T-helper 1 cell treated with Interleukin-12 subunit alpha and Interleukin-12 subunit beta and Interleukin-4 antibody, amounts not matched to agents 30 ng/mL and 1 ng/mL, for 36 hours (primary cell): Measurements from ENCODE around the gene CLK1. TPM values are rescaled to one million over a fixed set of nuclear protein-coding genes. Genes with fewer than 3 reads are reported as not detected.

ENCODE experiments used
- intact Hi-C: fragments of 100-400 bp; cut with micrococcal nuclease; formaldehyde crosslinking; loops from one replicate; pipeline ENCODE4 v1.15.1; 2024
- total RNA-seq: library from RNA; stranded (reverse); gene quantifications from 2 replicates; pipeline ENCODE4 v1.2.3, GENCODE V29; 2022

The CLK1 gene
- 111 and 115 TPM in 2 replicates for total RNA-seq

GRCh38 chr2:200864176-200865034 lies at the start of gene CLK1:
Gene CLK1, minus strand, starts transcription at chr2:200864658. Its CDS starts 2,796 bp downstream, at chr2:200861862.
- intact Hi-C loops: loop anchor here (1.0 to 5.0 kb wide), 17 partner anchors 25 to 1401 kb away; partner anchors contain the start of genes BZW1, C2orf69, HYCC2 and KCTD18

DNA sequence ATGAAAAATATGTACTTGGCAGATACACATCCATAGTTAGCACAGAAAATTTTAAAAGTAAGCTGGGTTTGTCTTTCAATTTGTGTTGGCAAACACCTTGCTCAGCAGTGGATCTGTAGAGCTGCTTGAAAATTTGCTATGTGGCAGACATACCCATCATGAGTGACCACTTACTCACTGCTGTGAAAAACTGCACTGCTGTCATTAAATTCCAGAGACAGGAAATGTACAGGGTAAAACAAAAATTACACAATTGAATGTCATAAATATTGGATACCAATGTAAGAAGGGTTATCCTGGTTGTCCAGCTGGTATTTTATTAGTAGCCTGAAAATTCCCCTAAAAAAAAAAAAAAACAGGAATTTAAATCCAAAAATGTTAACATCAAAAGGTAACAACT lies 49.2 kb upstream of the CLK1 start:
- intact Hi-C loops: no loop called here

GRCh38 chr2:200909958-200910357 lies 45.5 kb upstream of the CLK1 start:
- intact Hi-C loops: no loop called here

- intact Hi-C loops: loop anchor here (1.0 kb wide), 4 partner anchors 166 to 327 kb away; partner anchors contain the start of gene HYCC2
Observed at GRCh38 chr2:200905618-200906296, 41.3 kb upstream of the CLK1 start.

GRCh38 chr2:200901459-200902072 lies 37.1 kb upstream of the CLK1 start:
- intact Hi-C loops: loop anchor here (1.0 to 5.0 kb wide), 13 partner anchors 12 to 1366 kb away; partner anchors contain the start of genes CASP10, NIF3L1, NOP58 and ORC2

DNA sequence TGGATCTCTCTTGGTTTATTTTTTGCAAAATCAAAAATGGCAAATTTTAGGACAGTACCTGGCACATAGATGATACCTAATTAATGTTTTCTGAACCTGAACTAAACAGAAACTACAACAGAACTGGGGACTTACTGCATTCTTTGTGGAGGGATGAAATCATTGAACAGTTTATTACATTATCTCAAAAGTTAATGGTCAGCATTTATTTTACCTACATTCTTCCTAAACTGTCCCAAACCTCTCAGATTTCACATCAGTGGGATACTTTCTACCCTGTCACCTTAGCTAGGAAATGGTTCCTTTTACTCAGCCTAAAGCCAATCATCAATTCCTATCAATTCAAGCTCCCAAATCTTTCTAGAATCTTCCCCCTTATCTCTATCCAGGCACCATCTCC lies 35.0 kb upstream of the CLK1 start:
- intact Hi-C loops: no loop called here

- intact Hi-C loops: loop anchor here (1.0 to 5.0 kb wide), 18 partner anchors 11 to 1376 kb away; partner anchors contain the start of genes BZW1, CASP10, CFLAR and CLK1
Observed at GRCh38 chr2:200888704-200889625, 24.5 kb upstream of the CLK1 start, which contains the start of the genes NIF3L1 and PPIL3. Gene NIF3L1, plus strand, starts transcription at chr2:200889371. Its CDS starts 2,573 bp downstream, at chr2:200891944. Gene PPIL3, minus strand, starts transcription at chr2:200889077. Its CDS starts 1,462 bp downstream, at chr2:200887615.

DNA sequence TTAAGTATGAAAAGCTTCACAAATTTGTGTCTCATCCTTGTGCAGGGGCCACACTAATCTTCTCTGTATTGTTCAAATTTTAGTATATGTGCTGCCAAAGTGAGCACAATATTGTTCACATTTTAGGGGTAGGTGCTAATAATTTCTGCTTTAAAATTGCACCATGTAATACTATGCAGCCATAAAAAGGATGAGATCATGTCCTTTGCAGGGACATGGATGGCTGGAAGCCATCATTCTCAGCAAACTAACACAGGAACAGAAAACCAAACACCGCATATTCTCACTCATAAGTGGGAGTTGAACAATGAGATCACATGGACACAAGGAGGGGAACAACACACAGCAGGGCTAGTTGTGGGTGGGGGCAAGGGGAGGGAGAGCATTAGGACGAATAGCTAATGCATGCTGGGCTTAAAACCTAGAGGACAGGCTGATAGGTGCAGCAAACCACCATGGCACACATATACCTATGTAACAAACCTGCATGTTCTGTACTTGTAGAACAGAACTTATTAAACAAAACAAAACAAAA lies 17.3 kb upstream of the CLK1 start:
- intact Hi-C loops: loop anchor here (2.0 kb wide), 1 partner anchor 507 kb away; no protein-coding TSS in a partner anchor

GRCh38 chr2:200878289-200878880 lies 13.9 kb upstream of the CLK1 start:
- intact Hi-C loops: loop anchor here (1.0 kb wide), 1 partner anchor 10 kb away; no protein-coding TSS in a partner anchor

DNA sequence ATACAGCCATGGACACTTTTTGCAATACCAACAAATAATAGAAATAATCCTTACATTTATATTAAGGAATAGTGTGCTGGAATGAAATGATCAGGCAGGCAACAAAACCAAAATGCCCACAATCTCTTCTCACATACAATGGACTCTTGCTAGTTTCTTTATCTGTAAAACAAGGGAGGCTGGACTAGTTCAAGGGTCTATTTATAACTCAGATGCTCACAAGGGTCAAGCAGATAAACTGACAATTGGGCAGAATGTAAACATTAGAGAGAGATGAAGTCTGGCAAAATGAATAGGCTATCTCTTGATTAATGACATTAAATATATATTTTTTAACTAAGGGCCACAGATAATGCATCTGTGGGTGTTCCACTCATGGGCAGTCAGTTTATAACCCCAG lies 13.0 kb upstream of the CLK1 start:
- intact Hi-C loops: no loop called here

DNA sequence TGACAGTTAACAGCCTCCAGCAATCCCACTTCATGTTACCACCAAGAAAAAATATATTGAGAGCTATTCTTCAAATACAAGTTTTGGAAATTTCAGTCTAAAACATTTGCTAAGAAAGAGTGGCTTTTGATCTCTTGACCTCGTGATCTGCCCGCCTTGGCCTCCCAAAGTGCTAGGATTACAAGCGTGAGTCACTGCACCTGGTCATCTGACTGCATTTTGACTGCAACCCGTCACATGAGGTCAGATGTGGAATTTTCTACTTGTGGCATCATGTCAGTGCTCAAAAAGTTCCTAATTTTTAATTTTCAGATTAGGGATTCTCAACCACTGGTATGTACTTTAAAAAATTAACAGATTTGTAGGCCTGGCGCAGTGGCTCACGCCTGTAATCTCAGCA lies 9.1 kb upstream of the CLK1 start:
- intact Hi-C loops: no loop called here

- intact Hi-C loops: no loop called here
Observed at GRCh38 chr2:200871151-200871550, 6.7 kb upstream of the CLK1 start.

DNA sequence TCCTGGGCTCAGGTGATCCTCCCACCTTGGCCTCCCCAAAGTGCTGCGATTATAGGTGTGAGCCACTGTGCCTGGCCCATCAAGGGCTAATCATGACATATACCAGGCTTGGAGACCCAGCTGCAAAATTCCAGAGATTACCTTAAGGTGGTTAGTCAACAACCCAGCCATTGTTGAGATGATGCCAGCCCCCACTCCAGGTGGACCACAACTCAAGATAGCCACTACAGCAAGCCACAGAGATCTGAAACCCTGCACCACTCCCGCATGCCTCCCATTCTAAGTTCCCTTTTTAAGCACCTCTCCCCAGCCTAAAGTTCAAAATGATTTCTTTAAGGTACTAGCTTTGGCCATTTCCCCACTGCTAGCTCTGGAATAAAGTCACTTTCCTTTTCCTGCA lies 4.6 kb upstream of the CLK1 start:
- intact Hi-C loops: no loop called here

- intact Hi-C loops: loop anchor here (1.0 to 5.0 kb wide), 19 partner anchors 26 to 1402 kb away; partner anchors contain the start of genes BZW1, C2orf69, HYCC2 and KCTD18
Observed at GRCh38 chr2:200863782-200864175, 679 bp downstream of the CLK1 start.

DNA sequence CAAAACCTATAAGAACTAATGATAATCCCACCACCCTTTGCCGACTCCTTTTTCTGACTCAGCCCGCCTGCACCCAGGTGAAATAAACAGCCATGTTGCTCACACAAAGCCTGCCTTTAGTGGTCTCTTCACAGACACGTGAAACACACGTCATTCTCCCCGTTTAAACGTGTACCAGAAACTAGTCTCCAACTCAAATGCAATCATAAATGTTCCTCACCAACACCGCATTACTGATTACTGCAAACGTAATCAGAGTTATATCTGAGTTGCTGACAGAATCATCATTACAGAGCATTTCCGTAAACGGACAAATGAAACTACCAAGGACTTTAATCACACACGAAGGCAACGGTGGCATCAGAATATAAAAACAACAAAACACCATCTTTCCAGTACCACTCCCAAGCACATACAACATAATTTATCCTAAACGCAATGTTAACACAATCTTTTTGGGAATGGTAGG lies 1.9 kb downstream of the CLK1 start:
- intact Hi-C loops: loop anchor here (1.0 to 5.0 kb wide), 7 partner anchors 315 to 950 kb away; partner anchors contain the start of genes C2orf69, KCTD18, MAIP1 and SGO2

- intact Hi-C loops: loop anchor here (1.0 to 5.0 kb wide), 8 partner anchors 40 to 949 kb away; partner anchors contain the start of genes C2orf69, KCTD18, MAIP1 and SGO2
Observed at GRCh38 chr2:200861617-200862155, 2.8 kb downstream of the CLK1 start.

DNA sequence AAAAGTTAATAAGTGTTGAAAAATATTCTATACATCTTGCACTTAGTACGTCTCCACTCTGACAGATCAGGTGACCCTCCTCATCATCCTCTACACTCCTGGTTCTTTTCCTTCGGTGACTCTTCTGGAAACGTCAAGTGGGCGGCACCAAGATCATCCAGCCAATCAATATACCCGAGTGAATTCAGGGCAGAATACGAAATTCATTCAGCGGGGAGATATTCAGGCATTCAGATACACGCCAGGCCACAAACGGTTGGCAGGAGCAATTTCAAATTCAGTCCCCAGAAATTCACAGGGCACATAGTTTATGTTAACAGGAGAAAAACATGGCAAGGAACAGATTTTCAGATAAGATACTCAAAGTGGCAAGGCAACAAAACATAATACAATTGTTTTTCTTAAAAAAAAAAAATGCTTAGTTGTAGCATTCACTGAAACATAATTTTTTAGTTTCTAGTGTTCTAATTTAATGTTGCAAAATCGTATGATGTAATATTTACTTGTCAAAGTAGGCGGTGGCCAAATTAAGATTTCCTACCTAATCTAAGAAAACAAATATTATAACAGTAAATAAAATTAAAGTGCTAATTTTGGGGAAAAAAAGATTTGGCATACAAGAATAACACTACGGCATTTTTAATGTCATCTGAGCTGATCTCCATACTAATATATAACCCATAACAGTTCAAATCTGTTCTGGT lies 4.2 kb downstream of the CLK1 start:
- intact Hi-C loops: loop anchor here (5.0 kb wide), 5 partner anchors 348 to 948 kb away; partner anchors contain the start of genes C2orf69, KCTD18, MAIP1 and TMEM237

DNA sequence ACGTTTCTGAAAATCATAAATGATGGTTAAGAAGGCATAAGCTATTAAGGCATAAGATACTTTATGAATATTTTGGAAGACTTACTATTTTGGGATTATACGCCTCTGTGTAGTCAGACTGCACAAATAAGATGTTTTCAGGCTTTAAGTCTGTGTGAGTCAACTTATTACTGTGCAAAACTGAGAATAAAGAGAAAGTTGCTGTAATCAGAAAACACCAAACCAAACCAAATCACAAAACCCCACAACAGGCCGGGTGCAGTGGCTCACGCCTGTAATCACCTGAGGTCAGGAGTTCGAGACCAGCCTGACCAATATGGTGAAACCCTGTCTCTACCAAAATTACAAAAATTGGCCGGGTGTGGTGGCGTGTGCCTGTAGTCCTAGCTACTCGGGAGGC lies 7.7 kb downstream of the CLK1 start:
- intact Hi-C loops: no loop called here
